K562 (cell line): ENCODE results near the gene SLC12A3. TPM values are rescaled to one million over a fixed set of nuclear protein-coding genes. Genes with fewer than 3 reads are reported as not detected.

Experiments used
- ARNT ChIP-seq, 2 experiments: fragments of 450-650 bp; IDR thresholded peaks; 2 replicates each; pipeline ENCODE4 v1.6.1; 2016; ENCODE audit warnings: mild to moderate bottlenecking in 1 of 2
- CREBBP ChIP-seq: IDR thresholded peaks from one replicate; pipeline ENCODE4 v1.6.1; 2012; ENCODE audit warnings: low read depth, mild to moderate bottlenecking, control low read depth, inconsistent platforms, low read length
- EP300 ChIP-seq: IDR thresholded peaks from 2 replicates; pipeline ENCODE4 v1.6.1; 2012; ENCODE audit warnings: low read length, improper control_type of control experiment
- ETS1 ChIP-seq: conservative IDR thresholded peaks from 2 replicates; pipeline ENCODE4 v1.6.1; 2011; ENCODE audit warnings: low read depth, mild to moderate bottlenecking, low read length; ENCODE audit not compliant: control insufficient read depth
- GATA2 ChIP-seq: sonication (generic); formaldehyde crosslinking; IDR thresholded peaks from 2 replicates; pipeline ENCODE4 v1.4.0; 2020; ENCODE audit warnings: mild to moderate bottlenecking, missing genetic modification reagents
- HMG20A ChIP-seq: fragments of 450-650 bp; formaldehyde crosslinking; conservative IDR thresholded peaks from 2 replicates; pipeline ENCODE4 v1.4.0; 2020; ENCODE audit warnings: mild to moderate bottlenecking, mixed read lengths
- MAZ ChIP-seq, 2 experiments: fragments of 450-650 bp in 1 of 2; sonication (generic) in 1 of 2; formaldehyde crosslinking; IDR thresholded peaks in 1 of 2; conservative IDR thresholded peaks in 1 of 2; 2 replicates each; pipeline versions ENCODE4 v1.4.0 to v1.5.0; 2020; ENCODE audit warnings: mild to moderate bottlenecking in 1 of 2, missing genetic modification reagents in 1 of 2
- MBD2 ChIP-seq: sonication (generic); IDR thresholded peaks from 2 replicates; pipeline ENCODE4 v1.6.1; 2016; ENCODE audit warnings: low read depth, borderline replicate concordance
- MEIS2 ChIP-seq: fragments of 450-650 bp; IDR thresholded peaks from 2 replicates; pipeline ENCODE4 v1.6.1; 2014; ENCODE audit warnings: mild to moderate bottlenecking; ENCODE audit not compliant: partially characterized antibody
- PHB ChIP-seq: fragments of 250-450 bp; sonication (Bioruptor Pico); IDR thresholded peaks from 2 replicates; pipeline ENCODE4 v1.5.0; 2021
- PHB2 ChIP-seq: fragments of 450-650 bp; IDR thresholded peaks from 2 replicates; pipeline ENCODE4 v1.6.1; 2017; ENCODE audit warnings: low read depth
- RB1 ChIP-seq: fragments of 450-650 bp; IDR thresholded peaks from 2 replicates; pipeline ENCODE4 v1.6.1; 2017; ENCODE audit warnings: low read depth, mild to moderate bottlenecking
- SMAD4 ChIP-seq: fragments of 250-450 bp; sonication (Bioruptor Pico); conservative IDR thresholded peaks from 2 replicates; pipeline ENCODE4 v1.8.0; 2021; ENCODE audit warnings: inconsistent platforms, mild to moderate bottlenecking, moderate library complexity
- SRSF9 ChIP-seq: fragments of 200-400 bp; formaldehyde crosslinking; IDR thresholded peaks from 2 replicates; pipeline ENCODE4 v1.6.1; 2017; ENCODE audit warnings: low read depth, low read length, borderline replicate concordance
- TGIF2 ChIP-seq: sonication (generic); formaldehyde crosslinking; IDR thresholded peaks from 2 replicates; pipeline ENCODE4 v1.8.1; 2022; ENCODE audit warnings: mild to moderate bottlenecking, missing genetic modification reagents, moderate library complexity
- ZKSCAN8 ChIP-seq: fragments of 200-800 bp; sonication (Bioruptor generic); IDR thresholded peaks from 2 replicates; pipeline ENCODE4 v1.6.1; 2016; ENCODE audit warnings: missing genetic modification characterization, missing compliant biosample characterization
- ZNF316 ChIP-seq: fragments of 450-650 bp; IDR thresholded peaks from 2 replicates; pipeline ENCODE4 v1.6.1; 2016
- ZNF639 ChIP-seq, 2 experiments: fragments of 200-800 bp in 1 of 2; sonication (Bioruptor generic) in 1 of 2; sonication (generic) in 1 of 2; formaldehyde crosslinking in 1 of 2; IDR thresholded peaks in 1 of 2; conservative IDR thresholded peaks in 1 of 2; 2 replicates each; pipeline versions ENCODE4 v1.5.0 to v1.6.1; 2016 to 2020; ENCODE audit warnings: missing compliant biosample characterization in 1 of 2, missing genetic modification characterization in 1 of 2, missing genetic modification reagents in 1 of 2
- polyA plus RNA-seq, 8 experiments: library from polyadenylated mRNA; depleted of rRNA in 4 of 8; stranded (reverse) in 5 of 8; unstranded in 3 of 8; fragments of >200 nt; fragmentation: Nextera tagmentation in 2 of 8; fragmentation: Illumina TruSeq in 1 of 8; extraction: Ambion mirVana in 2 of 8; extraction: Trizol in 1 of 8; gene quantifications; 2 replicates each; pipeline versions ENCODE4 v1.2.1 to v1.2.3, GENCODE V29; 2011 to 2014; ENCODE audit warnings: inconsistent platforms in 1 of 8, missing spikeins in 1 of 8
- total RNA-seq, 7 experiments: library from RNA; depleted of rRNA in 6 of 7; stranded (reverse); fragments of >200 nt in 6 of 7; fragmentation: Illumina TruSeq in 2 of 7; extraction: Trizol in 2 of 7; gene quantifications; 2 replicates each; pipeline versions ENCODE4 v1.2.1 to v1.2.3, GENCODE V29; 2011 to 2021; ENCODE audit warnings: low replicate concordance in 1 of 7
- TF ChIP-seq, protein P1 (sequence below): IDR thresholded peaks from 3 replicates; pipeline ENCODE4 v1.6.1; 2011; ENCODE audit warnings: borderline replicate concordance, mild to moderate bottlenecking, moderate library complexity; ENCODE audit not compliant: insufficient read length; ENCODE audit errors: extremely low read depth
- TF ChIP-seq, protein P2 (sequence below), 2 experiments: fragments of 450-650 bp; IDR thresholded peaks; 2 replicates each; pipeline ENCODE4 v1.6.1; 2016

SLC12A3 gene
- total and polyA plus RNA-seq, 9 of the 15 experiments (the other 6 are each of a cell fraction or from before 2014, with no cell fraction given), result not detected

- TF ChIP-seq MBD2 (no peak), EP300 (no peak), ARNT (IDR thresholded peaks at IDR 0.05) (peak; percentile 33 to 34; a peak in 2 of 4 replicates), ZNF639 (CRISPR knock-in tag; conservative IDR thresholded peaks at IDR 0.05 in 1 of 2, IDR thresholded peaks at IDR 0.05 in 1 of 2) (peak in 1 of 2 experiments; percentile 35; a peak in 1 of 4 replicates), PHB2 (no peak), MAZ (CRISPR knock-in tag; conservative IDR thresholded peaks at IDR 0.05 in 1 of 2, IDR thresholded peaks at IDR 0.05 in 1 of 2) (peak; percentile 21 to 35; a peak in 1 of 4 replicates), MEIS2 (no peak), RB1 (peak; percentile 87), HMG20A (CRISPR knock-in tag) (no peak), ETS1 (no peak), TGIF2 (CRISPR knock-in tag) (no peak), ZNF316 (no peak), SRSF9 (no peak), ZKSCAN8 (no peak), PHB (no peak), CREBBP (no peak), SMAD4 (CRISPR knock-in tag) (0 out of 2 replicates have a peak, but pooled peaks have one; percentile 71), GATA2 (CRISPR knock-in tag) (no peak)
- TF ChIP-seq, protein P1, sequence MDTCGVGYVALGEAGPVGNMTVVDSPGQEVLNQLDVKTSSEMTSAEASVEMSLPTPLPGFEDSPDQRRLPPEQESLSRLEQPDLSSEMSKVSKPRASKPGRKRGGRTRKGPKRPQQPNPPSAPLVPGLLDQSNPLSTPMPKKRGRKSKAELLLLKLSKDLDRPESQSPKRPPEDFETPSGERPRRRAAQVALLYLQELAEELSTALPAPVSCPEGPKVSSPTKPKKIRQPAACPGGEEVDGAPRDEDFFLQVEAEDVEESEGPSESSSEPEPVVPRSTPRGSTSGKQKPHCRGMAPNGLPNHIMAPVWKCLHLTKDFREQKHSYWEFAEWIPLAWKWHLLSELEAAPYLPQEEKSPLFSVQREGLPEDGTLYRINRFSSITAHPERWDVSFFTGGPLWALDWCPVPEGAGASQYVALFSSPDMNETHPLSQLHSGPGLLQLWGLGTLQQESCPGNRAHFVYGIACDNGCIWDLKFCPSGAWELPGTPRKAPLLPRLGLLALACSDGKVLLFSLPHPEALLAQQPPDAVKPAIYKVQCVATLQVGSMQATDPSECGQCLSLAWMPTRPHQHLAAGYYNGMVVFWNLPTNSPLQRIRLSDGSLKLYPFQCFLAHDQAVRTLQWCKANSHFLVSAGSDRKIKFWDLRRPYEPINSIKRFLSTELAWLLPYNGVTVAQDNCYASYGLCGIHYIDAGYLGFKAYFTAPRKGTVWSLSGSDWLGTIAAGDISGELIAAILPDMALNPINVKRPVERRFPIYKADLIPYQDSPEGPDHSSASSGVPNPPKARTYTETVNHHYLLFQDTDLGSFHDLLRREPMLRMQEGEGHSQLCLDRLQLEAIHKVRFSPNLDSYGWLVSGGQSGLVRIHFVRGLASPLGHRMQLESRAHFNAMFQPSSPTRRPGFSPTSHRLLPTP, result no peak
- TF ChIP-seq, protein P2, sequence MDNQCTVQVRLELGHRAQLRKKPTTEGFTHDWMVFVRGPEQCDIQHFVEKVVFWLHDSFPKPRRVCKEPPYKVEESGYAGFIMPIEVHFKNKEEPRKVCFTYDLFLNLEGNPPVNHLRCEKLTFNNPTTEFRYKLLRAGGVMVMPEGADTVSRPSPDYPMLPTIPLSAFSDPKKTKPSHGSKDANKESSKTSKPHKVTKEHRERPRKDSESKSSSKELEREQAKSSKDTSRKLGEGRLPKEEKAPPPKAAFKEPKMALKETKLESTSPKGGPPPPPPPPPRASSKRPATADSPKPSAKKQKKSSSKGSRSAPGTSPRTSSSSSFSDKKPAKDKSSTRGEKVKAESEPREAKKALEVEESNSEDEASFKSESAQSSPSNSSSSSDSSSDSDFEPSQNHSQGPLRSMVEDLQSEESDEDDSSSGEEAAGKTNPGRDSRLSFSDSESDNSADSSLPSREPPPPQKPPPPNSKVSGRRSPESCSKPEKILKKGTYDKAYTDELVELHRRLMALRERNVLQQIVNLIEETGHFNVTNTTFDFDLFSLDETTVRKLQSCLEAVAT (IDR thresholded peaks at IDR 0.05), result peak; percentile 77 to 89; a peak in 2 of 4 replicates
Observed at GRCh38 chr16:56964243-56965148, 99.5 kb downstream of the SLC12A3 start (continued).
